NCI-H2107 treated with DMSO at 0.1 percent for 48 hours (cell line): ENCODE measurements around the gene FGD6.
"Not testable (repeated sequence)": the region's sequence is repeated elsewhere in the genome, so short reads cannot be mapped to it uniquely, and the experiment has no call there.

Source experiments
- DNase-seq: peaks from one replicate; lab custom pipeline; 2025; ENCODE audit not compliant: unreplicated experiment; lab: John Stamatoyannopoulos, UW

The FGD6 gene

GRCh38 chr12:95205685-95206084 lies 11.6 kb downstream of the FGD6 start:
- no peak for DNase-seq

DNA sequence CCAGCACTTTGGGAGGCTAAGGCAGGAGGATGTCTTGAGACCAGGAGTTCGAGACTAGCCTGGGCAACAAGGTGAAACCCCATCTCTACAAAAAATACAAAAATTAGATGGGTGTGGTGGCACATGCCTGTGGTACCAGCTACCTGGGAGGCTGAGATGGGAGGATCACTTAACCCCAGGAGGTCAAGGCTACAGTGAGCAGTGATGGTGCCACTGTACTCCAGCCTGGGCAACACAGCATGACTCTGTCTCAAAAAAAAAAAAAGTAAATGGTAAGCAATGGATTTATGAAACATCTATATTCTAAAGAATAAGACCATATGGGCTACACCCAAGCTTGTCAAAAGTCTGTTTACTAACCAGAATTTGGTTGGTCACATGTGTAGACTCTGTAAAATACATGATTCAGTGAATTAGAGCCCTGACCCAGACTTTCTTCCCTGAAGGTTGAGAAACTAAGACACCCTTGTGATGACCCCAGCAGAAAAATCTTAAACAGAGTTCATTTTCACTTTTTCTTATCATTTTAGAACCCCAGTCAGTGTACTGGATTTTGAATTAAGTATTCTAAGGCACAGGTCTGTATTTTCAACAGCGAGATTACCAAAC lies 12.1 kb downstream of the FGD6 start:
- no peak for DNase-seq

GRCh38 chr12:95204141-95204866 lies 13.0 kb downstream of the FGD6 start:
- DNase-seq, result no peak

- no peak for DNase-seq
Measured at GRCh38 chr12:95203487-95204030, 13.7 kb downstream of the FGD6 start.

DNA sequence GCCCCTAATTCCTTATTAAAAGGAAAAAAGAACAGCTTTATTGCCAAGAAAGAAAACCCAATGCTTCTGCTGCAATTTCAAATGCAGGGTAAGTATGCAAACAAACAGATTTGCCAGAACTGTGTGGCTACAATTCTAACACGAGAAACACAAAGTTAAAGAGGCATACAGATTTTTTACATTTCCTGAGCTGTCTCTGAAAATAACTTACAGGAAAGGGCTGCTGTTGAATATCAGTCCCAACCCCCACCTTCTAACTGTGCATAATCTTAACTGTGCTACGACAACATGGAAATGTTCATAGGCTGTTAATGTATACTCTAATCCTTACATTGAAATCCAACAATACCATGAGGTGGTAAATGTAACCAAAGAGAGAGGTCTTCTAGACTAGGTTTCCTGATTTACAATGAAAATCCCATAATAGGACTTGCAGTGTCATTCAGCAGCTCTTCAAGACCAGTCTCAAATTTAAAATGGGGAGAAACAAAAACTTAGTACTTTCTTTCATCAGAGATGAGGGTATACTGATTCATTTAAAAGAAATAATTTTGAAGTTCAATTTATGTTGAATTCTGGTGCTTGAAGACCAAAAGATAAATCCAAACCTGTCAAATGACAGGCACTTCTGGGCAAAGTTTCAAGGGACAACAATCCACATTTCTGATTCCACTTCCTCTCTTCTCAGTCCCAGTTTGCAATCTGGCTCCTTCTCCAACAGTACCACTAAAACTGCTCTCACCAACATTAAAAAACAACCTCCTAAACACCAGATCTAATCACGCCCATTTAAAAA lies 14.4 kb downstream of the FGD6 start:
- no peak for DNase-seq

DNA sequence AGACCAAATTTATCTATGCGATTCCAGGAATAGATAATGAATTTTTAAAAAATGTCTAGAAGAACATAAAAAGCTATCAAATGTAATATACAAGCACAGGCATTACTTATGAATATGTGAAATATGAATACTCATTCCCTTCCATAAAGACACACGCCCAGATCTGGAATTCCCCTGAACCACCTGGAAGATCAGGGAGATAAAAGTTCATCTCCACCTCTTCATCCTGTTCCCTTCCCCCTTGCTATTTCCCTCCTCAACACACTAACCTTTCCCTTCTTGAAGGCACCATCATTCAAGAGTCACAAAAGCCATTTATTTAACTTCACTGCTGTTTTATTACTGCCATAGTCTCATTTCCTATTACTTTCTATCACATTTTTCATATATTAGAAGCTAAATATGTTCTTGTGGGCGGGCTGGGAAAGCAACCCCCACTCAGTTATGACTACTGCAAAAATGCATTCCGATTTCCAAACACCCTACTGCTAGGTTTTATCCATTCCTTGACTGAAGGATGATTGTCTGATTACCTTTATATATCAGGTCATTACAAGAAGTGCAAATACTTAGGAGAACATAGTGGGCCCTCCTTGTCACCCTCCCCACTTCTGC lies 16.1 kb downstream of the FGD6 start:
- no peak for DNase-seq

DNA sequence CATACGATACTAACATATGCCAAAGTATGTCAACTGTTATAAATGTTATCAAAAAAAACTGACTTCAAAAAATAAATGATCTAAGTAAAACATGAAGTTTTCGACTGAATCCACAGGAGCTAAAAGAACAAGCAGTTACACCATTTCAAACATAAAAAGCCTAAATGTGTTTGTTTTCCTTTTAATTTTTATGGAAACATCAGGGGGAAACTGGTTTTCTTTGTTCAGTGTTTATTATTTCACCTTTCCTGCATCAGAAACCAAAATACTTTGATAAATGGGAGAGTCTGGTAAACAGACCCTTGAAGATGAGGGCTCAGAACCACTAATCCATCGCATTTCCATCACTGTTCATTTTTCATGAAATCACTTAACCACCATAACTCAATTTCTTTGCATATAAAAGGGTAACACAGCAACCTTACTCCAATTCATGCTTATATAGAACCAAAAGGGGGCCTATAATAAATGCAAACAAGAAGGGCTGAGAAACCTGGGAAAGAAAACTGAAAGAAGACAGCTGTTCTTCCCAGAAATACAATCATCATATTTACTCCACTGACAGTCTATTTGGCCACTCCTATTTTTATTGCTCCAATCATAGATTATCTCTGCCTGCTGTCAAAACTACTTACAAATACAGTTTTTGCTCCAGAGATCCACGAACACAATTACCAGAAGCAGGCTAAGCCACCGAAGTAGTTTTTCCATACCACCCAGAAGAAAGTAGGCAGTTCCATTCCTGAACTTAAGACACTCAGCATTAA lies 17.0 kb downstream of the FGD6 start:
- no peak for DNase-seq

DNA sequence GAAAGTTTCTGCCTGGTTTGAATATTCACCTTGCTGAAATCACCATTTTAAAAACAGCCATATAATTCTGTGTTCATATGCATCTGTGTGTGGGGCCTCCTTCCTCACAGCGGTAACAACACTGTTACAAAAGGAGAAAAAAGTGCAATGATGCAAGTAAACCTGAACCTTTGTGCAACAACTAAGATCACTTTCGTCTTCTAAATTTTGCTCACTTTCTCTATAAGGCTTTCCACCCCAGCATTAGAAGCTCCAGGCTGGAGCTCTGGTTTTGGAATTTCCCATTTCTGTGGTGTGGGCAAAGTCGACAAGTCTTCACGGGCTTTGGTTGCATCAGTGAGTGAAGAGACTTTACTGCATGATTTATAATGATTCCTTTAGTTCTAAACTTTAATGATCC lies 18.4 kb downstream of the FGD6 start:
- no peak for DNase-seq

GRCh38 chr12:95197636-95198035 lies 19.6 kb downstream of the FGD6 start:
- peak; percentile 76 for DNase-seq

DNA sequence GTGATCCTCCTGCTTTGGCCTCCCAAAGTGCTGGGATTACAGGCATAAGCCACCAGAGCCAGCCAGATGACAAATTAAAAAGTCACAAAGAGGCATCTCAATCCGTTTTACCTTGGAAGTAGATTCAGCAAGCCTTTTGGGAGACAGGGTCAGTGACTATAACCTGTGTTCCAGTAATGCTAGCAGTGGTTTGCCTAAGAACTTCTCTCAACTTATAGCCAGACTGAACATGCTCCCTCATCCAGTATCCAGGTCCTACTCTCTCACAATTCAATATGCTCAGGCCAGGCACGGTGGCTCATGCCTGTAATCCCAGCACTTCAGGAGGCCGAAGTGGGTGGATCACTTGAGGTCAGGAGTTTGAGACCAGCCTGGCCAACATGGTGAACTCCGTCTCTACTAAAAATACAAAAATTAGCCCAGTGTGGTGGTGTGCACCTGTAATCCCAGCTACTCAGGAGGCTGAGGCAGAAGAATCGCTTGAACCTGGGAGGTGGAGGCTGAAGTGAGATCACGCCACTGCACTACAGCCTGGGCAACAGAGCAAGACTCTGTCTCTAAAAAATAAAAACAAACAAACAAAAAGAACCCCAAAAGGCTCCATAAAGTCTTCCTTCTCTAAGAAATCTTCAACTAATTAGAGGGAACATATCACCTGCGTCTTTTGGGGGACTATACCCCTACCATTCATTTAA lies 20.2 kb downstream of the FGD6 start:
- not testable (repeated sequence) for DNase-seq

DNA sequence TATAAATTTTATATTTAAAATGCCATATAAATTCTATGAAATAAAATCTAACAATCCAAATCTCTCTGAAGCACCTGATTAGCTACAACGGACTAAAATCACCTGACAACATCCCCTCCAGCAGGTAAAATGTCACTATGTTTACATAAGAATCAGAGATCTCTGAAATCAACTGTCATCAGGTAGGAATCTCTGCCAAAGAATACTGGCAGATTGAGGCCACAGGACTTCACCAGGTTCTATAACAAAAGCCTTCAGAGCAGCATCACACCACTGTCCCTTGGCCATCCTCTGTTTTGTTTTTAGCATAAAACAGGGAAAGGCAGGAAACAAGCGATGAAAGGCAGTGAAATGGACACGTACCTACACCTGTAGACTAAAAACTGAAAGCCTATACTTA lies 22.1 kb downstream of the FGD6 start:
- DNase-seq, result no peak

GRCh38 chr12:95193139-95193538 lies 24.1 kb downstream of the FGD6 start:
- DNase-seq, result no peak

- no peak for DNase-seq
Measured at GRCh38 chr12:95192271-95192670, 25.0 kb downstream of the FGD6 start.

GRCh38 chr12:95191060-95191696 lies 26.1 kb downstream of the FGD6 start:
- DNase-seq, result no peak

DNA sequence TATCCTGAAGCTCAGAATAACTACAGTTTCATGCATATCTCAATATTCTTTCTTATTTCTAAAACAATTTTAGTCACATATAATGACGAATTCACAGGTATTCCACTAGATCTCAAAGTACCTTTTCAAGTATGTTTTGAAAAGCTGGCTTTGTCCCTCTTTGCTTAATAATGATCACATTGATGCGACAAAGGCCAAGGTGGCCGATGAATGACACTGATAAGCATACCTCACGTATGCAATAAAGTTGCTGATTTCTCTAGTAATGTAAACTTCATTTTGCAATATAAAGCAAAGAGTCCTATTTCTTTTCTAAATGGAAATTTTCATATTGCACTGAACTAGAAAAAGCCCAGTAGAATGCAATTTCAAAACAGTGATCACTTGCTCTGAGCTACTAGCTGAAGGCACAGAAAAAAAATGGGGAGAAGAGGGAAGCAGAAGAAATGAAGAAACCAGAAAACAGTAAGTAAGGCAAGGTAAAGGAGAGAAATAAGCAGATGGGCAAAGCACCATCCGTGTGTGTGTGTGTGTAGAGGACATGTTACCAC lies 29.3 kb downstream of the FGD6 start:
- no peak for DNase-seq

DNA sequence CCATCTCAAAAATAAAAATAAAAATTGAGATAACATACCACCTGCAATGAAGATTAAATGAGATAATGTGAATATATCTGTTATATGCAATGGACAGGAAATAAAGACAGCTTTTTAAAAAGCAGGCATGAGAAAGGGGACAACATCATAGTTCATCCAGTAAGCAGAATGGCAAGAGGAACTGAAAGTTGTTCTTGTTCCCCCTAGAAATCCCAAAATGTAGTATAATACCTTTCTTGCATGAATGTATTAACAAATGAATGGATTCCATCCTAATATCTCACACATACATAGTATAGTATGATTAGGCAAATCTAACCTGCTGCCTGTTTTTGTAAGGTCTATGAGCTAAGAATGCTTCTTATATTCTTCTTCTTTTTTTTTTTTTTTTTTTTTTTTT lies 31.4 kb downstream of the FGD6 start:
- DNase-seq, result no peak

DNA sequence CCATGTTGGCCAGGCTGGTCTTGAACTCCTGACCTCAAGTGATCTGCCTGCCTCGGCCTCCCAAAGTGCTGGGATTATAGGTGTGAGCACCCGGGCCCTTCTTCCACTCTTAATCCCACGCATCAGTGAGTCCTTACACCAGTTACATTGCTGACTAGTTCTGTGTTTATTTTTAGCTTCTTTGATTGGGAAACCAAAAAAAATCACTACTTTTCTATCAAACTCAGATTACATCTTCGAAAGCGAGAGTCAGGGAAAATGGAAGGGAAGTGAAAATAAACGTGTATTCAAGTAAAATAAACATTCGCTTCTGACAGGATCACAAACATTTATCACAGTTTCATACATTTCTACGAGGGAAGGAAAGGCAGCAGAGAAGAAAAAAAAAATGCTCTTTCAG lies 32.2 kb downstream of the FGD6 start:
- no peak for DNase-seq

GRCh38 chr12:95184121-95184520 lies 33.1 kb downstream of the FGD6 start:
- DNase-seq, result no peak

- DNase-seq, result no peak
Measured at GRCh38 chr12:95182868-95183415, 34.3 kb downstream of the FGD6 start.
